Measurements from ENCODE around the gene RMND5A.

The RMND5A gene

GRCh38 chr2:86825036-86825692, 105.1 kb downstream of the RMND5A start:
- Histone ChIP-seq H3K36me3 (no peaks in the 10 kb centered on the region), H3K4me1 (no peaks in the 10 kb centered on the region), H3K27me3 (no peaks in the 10 kb centered on the region; the same call in 1 of the 2 replicates), H3K9me3 (no peaks in the 10 kb centered on the region), H3K4me3 (ENCODE audit: low read depth, low read length) (no peak overlapping the region)
- no peak for TF ChIP-seq CTCF (IDR thresholded peaks at IDR 0.05; ENCODE audit: low read depth, low read length)
- DNase-seq = no peak

- Histone ChIP-seq H3K4me3 (ENCODE audit: low read depth, low read length) (no peak overlapping the region), H3K4me1 (no peaks in the 10 kb centered on the region)
- no peak for TF ChIP-seq CTCF (IDR thresholded peaks at IDR 0.05; ENCODE audit: low read depth, low read length)
These were observed 105.7 kb downstream of the RMND5A start for GRCh38 chr2:86825693-86826381.

DNA sequence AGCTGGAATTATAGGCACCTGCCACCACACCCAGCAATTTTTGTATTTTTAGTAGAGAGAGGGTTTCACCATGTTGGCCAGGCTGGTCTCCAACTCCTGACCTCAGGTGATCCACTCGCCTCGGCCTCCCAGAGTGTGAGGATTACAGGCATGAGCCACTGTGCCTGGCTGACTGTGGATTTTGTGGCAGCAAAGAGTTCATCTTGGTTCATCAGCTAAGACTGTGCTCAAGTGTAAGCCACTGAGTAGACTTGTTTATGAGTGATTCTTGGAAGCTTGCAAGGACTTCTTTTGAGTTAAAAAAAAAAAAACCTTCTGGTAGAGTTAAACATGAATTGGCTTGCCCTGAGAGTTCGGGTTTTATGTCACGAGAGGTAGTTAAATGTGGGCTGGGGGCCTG, 106.9 kb downstream of the RMND5A start:
- no peak for DNase-seq
- Histone ChIP-seq H3K4me1 (no peaks in the 10 kb centered on the region), H3K4me3 (ENCODE audit: low read depth, low read length) (no peak overlapping the region), H3K27me3 (no peaks in the 10 kb centered on the region; the same call in 1 of the 2 replicates), H3K9me3 (no peaks in the 10 kb centered on the region), H3K36me3 (no peaks in the 10 kb centered on the region)
- no peak for TF ChIP-seq CTCF (IDR thresholded peaks at IDR 0.05; ENCODE audit: low read depth, low read length)

More at GRCh38 chr2:86825693-86826381, 105.7 kb downstream of the RMND5A start:
- Histone ChIP-seq H3K27me3 (no peaks in the 10 kb centered on the region; the same call in 1 of the 2 replicates), H3K9me3 (no peaks in the 10 kb centered on the region), H3K36me3 (no peaks in the 10 kb centered on the region)
- DNase-seq = no peak

Data from BE2C (cell line).